Measurements from ENCODE around the gene TOX4. TPM values are rescaled to one million over a fixed set of nuclear protein-coding genes. Genes with fewer than 3 reads are reported as not detected.
A peak's percentile ranks its signal among the peaks of the same experiment; 100 is the strongest.
"Not testable (repeated sequence)": the region's sequence is repeated elsewhere in the genome, so short reads cannot be mapped to it uniquely, and the experiment has no call there.

The TOX4 gene
- total and polyA plus RNA-seq, 7 experiments from 2014 or later, result 70.5 to 116 (median 86.5) TPM

GRCh38 chr14:21440859-21441258, 36.1 kb upstream of the TOX4 start:
- ChIA-PET POLR2A (interaction anchor here (1.1 to 3.3 kb wide), 2 partner anchors 15 to 70 kb away, joined by 3 to 18 read pairs; partner anchors contain the start of genes CHD8 and METTL3), CTCF (interaction anchor here (0.7 kb wide), 1 partner anchor 14 kb away, joined by 4 read pairs; no protein-coding TSS in a partner anchor)
- DNase-seq, result no peak
- Histone ChIP-seq H3K27ac (ENCODE audit: low read depth, low read length) (no peak overlapping the region), H3K4me1 (ENCODE audit: control insufficient read depth in 2 of 2, insufficient read depth in 2 of 2, low read length in 2 of 2) (peaks cover 13 to 14% of the 10 kb centered on the region in 2 donors), H3K9me3 (ENCODE audit: control insufficient read depth in 2 of 3, low read length in 3 of 3) (no peaks in the 10 kb centered on the region), H3K4me3 (ENCODE audit: low read length) (no peak overlapping the region), H3K27me3 (ENCODE audit: control insufficient read depth in 2 of 2, insufficient read depth in 2 of 2, low read length in 2 of 2) (no peaks in the 10 kb centered on the region), H3K36me3 (ENCODE audit: control insufficient read depth in 2 of 3, insufficient read depth in 3 of 3, low read length in 3 of 3) (peaks cover 0 to 5% (median 0%) of the 10 kb centered on the region in 3 experiments)
- intact Hi-C loops (cut with micrococcal nuclease), result no loop called here
- Mint-ChIP-seq H3K27me3 (no peaks in the 10 kb centered on the region), H3K4me3 (peak overlapping the region in 1 of 10 donors; percentile 7), H3K27ac (peak overlapping the region in 5 of 9 donors; percentile 7 to 83 (median 41)), H3K4me1 (peaks cover 26 to 73% (median 55%) of the 10 kb centered on the region in 7 donors), H3K36me3 (peaks cover 0 to 14% (median 0%) of the 10 kb centered on the region in 5 donors), H3K9me3 (no peaks in the 10 kb centered on the region)
- ATAC-seq, result no peak

- intact Hi-C loops (cut with micrococcal nuclease); H3K27me3 Mint-ChIP-seq; H3K27me3 ChIP-seq (ENCODE audit: control insufficient read depth in 2 of 2, insufficient read depth in 2 of 2, low read length in 2 of 2); H3K4me3 Mint-ChIP-seq; ATAC-seq; H3K4me1 ChIP-seq (ENCODE audit: control insufficient read depth in 2 of 2, insufficient read depth in 2 of 2, low read length in 2 of 2); H3K36me3 ChIP-seq (ENCODE audit: control insufficient read depth in 2 of 3, insufficient read depth in 3 of 3, low read length in 3 of 3); DNase-seq; H3K9me3 ChIP-seq (ENCODE audit: control insufficient read depth in 2 of 3, low read length in 3 of 3); H3K9me3 Mint-ChIP-seq; H3K4me3 ChIP-seq (ENCODE audit: low read length); H3K27ac ChIP-seq (ENCODE audit: low read depth, low read length): not testable (repeated sequence)
- CTCF ChIA-PET, result interaction anchor here (0.7 to 0.8 kb wide), 2 partner anchors 8 to 13 kb away, joined by 3 to 4 read pairs; no protein-coding TSS in a partner anchor
- Mint-ChIP-seq H3K36me3 (peaks cover 0 to 17% (median 4%) of the 10 kb centered on the region in 5 donors), H3K27ac (peak overlapping the region in 1 of 9 donors; percentile 14), H3K4me1 (peaks cover 22 to 67% (median 53%) of the 10 kb centered on the region in 7 donors)
- POLR2A ChIA-PET, result interaction anchor here (3.3 kb wide), 1 partner anchor 13 kb away, joined by 18 read pairs; the partner anchor contains the start of gene CHD8
Measured at GRCh38 chr14:21442657-21443056, 34.3 kb upstream of the TOX4 start.

GRCh38 chr14:21449899-21450216, 27.1 kb upstream of the TOX4 start:
- Histone ChIP-seq H3K27me3 (ENCODE audit: control insufficient read depth in 2 of 2, insufficient read depth in 2 of 2, low read length in 2 of 2) (no peaks in the 10 kb centered on the region), H3K4me1 (ENCODE audit: control insufficient read depth in 2 of 2, insufficient read depth in 2 of 2, low read length in 2 of 2) (peaks cover 24 to 28% of the 10 kb centered on the region in 2 donors), H3K27ac (ENCODE audit: low read depth, low read length) (no peak overlapping the region), H3K4me3 (ENCODE audit: low read length) (no peak overlapping the region), H3K36me3 (ENCODE audit: control insufficient read depth in 2 of 3, insufficient read depth in 3 of 3, low read length in 3 of 3) (peaks cover 0 to 7% (median 0%) of the 10 kb centered on the region in 3 experiments), H3K9me3 (ENCODE audit: control insufficient read depth in 2 of 3, low read length in 3 of 3) (no peaks in the 10 kb centered on the region)
- intact Hi-C loops (cut with micrococcal nuclease), result loop anchor here in 1 of 2 donors (10.0 kb wide), 3 partner anchors 265 to 1475 kb away; partner anchors contain the start of genes APEX1, OSGEP and PRMT5
- POLR2A ChIA-PET, result interaction anchor here (0.9 to 1.4 kb wide), 2 partner anchors 12 to 182 kb away, joined by 3 to 4 read pairs; no protein-coding TSS in a partner anchor
- Mint-ChIP-seq H3K4me3 (peak overlapping the region in 8 of 10 donors; percentile 4 to 54 (median 44)), H3K27ac (peak overlapping the region in 4 of 9 donors; percentile 23 to 53 (median 47)), H3K4me1 (peaks cover 42 to 83% (median 67%) of the 10 kb centered on the region in 7 donors), H3K36me3 (peaks cover 0 to 22% (median 9%) of the 10 kb centered on the region in 5 donors), H3K27me3 (no peaks in the 10 kb centered on the region), H3K9me3 (no peaks in the 10 kb centered on the region)
- DNase-seq, result no peak
- CTCF ChIA-PET, result interaction anchor here (0.5 to 2.1 kb wide), 3 partner anchors 8 to 1844 kb away, joined by 3 to 8 read pairs (median 3); no protein-coding TSS in a partner anchor
- no peak for ATAC-seq

GRCh38 chr14:21454843-21455544, 22.0 kb upstream of the TOX4 start:
- intact Hi-C loops (cut with micrococcal nuclease), result loop anchor here (5.0 to 10.0 kb wide), 6 partner anchors 260 to 1470 kb away; partner anchors contain the start of genes APEX1 (in 1 of the 2), DAD1 (in 1 of the 2), OSGEP (in 1 of the 2) and OXA1L (in 1 of the 2)
- peaks cover 23 to 59% (median 52%) of the 10 kb centered on the region in 7 donors for H3K4me1 Mint-ChIP-seq

GRCh38 chr14:21455592-21455911, 21.4 kb upstream of the TOX4 start:
- H3K4me1 Mint-ChIP-seq, result peaks cover 18 to 54% (median 47%) of the 10 kb centered on the region in 7 donors
- intact Hi-C loops (cut with micrococcal nuclease), result loop anchor here (5.0 to 10.0 kb wide), 6 partner anchors 259 to 1469 kb away; partner anchors contain the start of genes APEX1 (in 1 of the 2), DAD1 (in 1 of the 2), OSGEP (in 1 of the 2) and OXA1L (in 1 of the 2)
- DNase-seq (no peak), ATAC-seq (no peak)
- Histone ChIP-seq H3K4me1 (ENCODE audit: control insufficient read depth in 2 of 2, insufficient read depth in 2 of 2, low read length in 2 of 2) (peaks cover 17 to 21% of the 10 kb centered on the region in 2 donors), H3K4me3 (ENCODE audit: low read length) (peak overlapping the region; percentile 91), H3K27ac (ENCODE audit: low read depth, low read length) (peak overlapping the region; percentile 87), H3K9me3 (ENCODE audit: control insufficient read depth in 2 of 3, low read length in 3 of 3) (no peaks in the 10 kb centered on the region), H3K36me3 (ENCODE audit: control insufficient read depth in 2 of 3, insufficient read depth in 3 of 3, low read length in 3 of 3) (peaks cover 0 to 10% (median 0%) of the 10 kb centered on the region in 3 experiments), H3K27me3 (ENCODE audit: control insufficient read depth in 2 of 2, insufficient read depth in 2 of 2, low read length in 2 of 2) (no peaks in the 10 kb centered on the region)
- ChIA-PET POLR2A (interaction anchor here (0.8 to 5.6 kb wide), 14 partner anchors 9 to 71 kb away, joined by 3 to 123 read pairs (median 8); partner anchors contain the start of genes METTL3, RAB2B, SALL2 and SUPT16H), CTCF (interaction anchor here (0.6 to 2.4 kb wide), 14 partner anchors 9 to 100 kb away, joined by 3 to 18 read pairs (median 3); partner anchors contain the start of genes METTL3, RAB2B and TOX4)
- H3K4me3 Mint-ChIP-seq, result peak overlapping the region; percentile 89 to 100 (median 98)
- peak overlapping the region; percentile 96 to 100 (median 99) for H3K27ac Mint-ChIP-seq
- H3K27me3 Mint-ChIP-seq, result no peaks in the 10 kb centered on the region
- H3K36me3 Mint-ChIP-seq, result peaks cover 0 to 29% (median 10%) of the 10 kb centered on the region in 5 donors
- H3K9me3 Mint-ChIP-seq, result no peaks in the 10 kb centered on the region

More at GRCh38 chr14:21454843-21455544, 22.0 kb upstream of the TOX4 start:
- Histone ChIP-seq H3K27ac (ENCODE audit: low read depth, low read length) (peak overlapping the region; percentile 87), H3K9me3 (ENCODE audit: control insufficient read depth in 2 of 3, low read length in 3 of 3) (no peaks in the 10 kb centered on the region), H3K4me1 (ENCODE audit: control insufficient read depth in 2 of 2, insufficient read depth in 2 of 2, low read length in 2 of 2) (peaks cover 20 to 21% of the 10 kb centered on the region in 2 donors), H3K27me3 (ENCODE audit: control insufficient read depth in 2 of 2, insufficient read depth in 2 of 2, low read length in 2 of 2) (no peaks in the 10 kb centered on the region), H3K36me3 (ENCODE audit: control insufficient read depth in 2 of 3, insufficient read depth in 3 of 3, low read length in 3 of 3) (peaks cover 0 to 10% (median 0%) of the 10 kb centered on the region in 3 experiments), H3K4me3 (ENCODE audit: low read length) (peak overlapping the region; percentile 91)
- H3K4me3 Mint-ChIP-seq, result peak overlapping the region; percentile 89 to 100 (median 98)
- ATAC-seq (no peak), DNase-seq (peak in 5 of 9 donors; percentile 10 to 63 (median 17))
- no peaks in the 10 kb centered on the region for H3K27me3 Mint-ChIP-seq
- ChIA-PET CTCF (interaction anchor here (0.8 to 2.4 kb wide), 3 partner anchors 14 to 101 kb away, joined by 4 to 18 read pairs (median 4); no protein-coding TSS in a partner anchor), POLR2A (interaction anchor here (0.5 to 5.6 kb wide), 10 partner anchors 8 to 71 kb away, joined by 3 to 123 read pairs (median 8); partner anchors contain the start of genes METTL3, RAB2B, SUPT16H and TOX4)
- peaks cover 0 to 28% (median 9%) of the 10 kb centered on the region in 5 donors for H3K36me3 Mint-ChIP-seq
- no peaks in the 10 kb centered on the region for H3K9me3 Mint-ChIP-seq
- H3K27ac Mint-ChIP-seq, result peak overlapping the region; percentile 96 to 100 (median 99)

Measured in naive thymus-derived CD4-positive, alpha-beta T cell (primary cell).